Right lung (tissue), 5 donors: ENCODE results near the gene ADARB2. TPM values are rescaled to one million over a fixed set of nuclear protein-coding genes. Genes with fewer than 3 reads are reported as not detected.

Source experiments
- DNase-seq, 2 donors: peaks; one replicate each; pipeline ENCODE4 v3.0.0-alpha.2; 2013
- polyA plus RNA-seq, 5 donors: library from polyadenylated mRNA; unstranded; fragments of 120-200 nt; gene quantifications; one replicate each; pipeline versions ENCODE4 v1.2.1 to v1.2.3, GENCODE V29; 2013; ENCODE audit warnings: inconsistent platforms in 1 of 5, low replicate concordance in 1 of 5; ENCODE audit not compliant: insufficient read length in 5 of 5, insufficient read depth in 1 of 5

Gene ADARB2
- polyA plus RNA-seq, 5 donors = 0.34 to 0.78 (median 0.69) TPM

DNA sequence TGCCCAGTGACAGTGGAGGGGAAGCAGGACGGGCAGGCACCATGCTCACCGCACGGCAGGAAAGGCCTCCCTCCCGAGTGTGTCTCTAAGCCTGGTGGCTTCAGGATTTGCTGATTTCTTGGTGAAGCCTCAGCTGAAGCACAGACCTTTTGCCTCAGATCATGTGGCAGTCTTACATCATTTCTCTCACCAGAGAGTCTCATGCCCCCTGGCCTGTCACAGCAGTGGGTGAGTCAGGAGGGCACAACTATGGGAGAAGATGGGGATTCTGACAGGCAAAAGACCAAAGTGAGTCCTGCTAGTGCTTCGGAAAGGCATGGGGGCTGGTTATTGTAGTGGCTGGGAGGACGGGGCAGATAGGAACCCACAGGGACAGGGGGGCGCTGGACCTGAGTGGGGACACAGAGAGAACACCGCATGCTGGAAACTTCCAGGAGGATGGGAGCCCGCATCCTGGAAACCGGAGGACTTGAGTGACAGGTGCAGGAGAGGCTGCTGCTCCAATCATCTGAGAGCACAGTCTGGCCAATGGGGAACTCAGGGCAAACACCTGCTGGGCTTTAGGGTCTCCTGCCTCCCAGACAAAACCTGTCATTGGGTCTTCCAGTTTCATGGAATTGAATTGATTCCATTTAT, 166.8 kb downstream of the ADARB2 start:
- DNase-seq = no peak

DNA sequence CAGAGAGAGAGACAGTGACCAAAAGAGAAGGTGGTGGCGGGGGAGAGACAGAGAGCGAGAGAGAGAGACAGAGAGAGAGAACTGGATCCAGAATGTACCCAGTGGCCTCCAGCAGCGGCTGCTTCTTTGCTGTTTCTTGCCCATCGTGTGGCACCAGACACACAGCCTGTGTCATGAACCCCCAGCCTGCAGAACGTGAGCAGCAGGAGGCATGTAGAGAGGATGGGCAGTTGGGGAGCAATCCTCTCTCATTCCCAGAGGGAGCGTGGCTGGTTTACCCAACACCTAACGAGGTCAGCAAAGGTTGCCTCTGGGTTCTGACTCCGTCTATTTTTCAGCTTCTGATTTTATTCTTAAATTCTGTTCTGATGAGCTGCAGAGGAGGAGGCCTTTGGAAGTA, 168.1 kb downstream of the ADARB2 start:
- DNase-seq = no peak

DNA sequence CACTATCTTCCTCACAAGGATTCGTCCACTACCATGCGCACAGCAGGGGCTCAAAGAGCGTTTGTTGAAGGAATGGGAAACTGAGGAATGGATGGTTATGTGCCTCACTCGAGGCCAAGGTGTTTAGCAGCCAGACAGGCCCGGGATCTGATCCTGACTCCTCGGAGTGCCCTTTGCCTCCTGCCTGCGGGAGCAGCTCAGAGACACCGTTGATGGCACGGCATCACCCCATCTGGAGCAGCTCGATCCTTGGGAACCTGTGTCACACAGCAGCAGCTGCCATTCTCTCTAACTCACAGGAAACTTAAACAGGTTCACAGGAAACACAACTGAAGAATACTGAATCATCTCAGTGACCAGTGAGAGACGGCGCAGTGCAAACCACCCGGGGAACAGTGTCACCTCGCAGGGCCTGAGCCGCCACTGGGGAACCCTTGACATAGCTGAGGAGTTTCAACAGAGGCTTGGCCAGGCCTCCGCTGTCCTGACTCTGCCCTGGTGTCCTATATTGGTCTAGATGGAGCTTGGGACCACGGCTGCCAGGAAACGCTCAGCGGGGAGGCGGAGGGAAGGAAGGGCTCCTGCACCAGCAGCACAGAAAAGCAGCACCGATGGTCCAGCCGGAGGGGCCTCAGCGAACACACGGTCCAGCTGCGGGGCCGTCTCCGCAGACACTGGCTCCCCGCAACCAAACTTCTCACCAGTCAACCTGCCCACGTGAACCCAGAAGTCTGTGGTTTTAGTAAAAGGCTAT, 169.4 kb downstream of the ADARB2 start:
- DNase-seq = no peak

DNA sequence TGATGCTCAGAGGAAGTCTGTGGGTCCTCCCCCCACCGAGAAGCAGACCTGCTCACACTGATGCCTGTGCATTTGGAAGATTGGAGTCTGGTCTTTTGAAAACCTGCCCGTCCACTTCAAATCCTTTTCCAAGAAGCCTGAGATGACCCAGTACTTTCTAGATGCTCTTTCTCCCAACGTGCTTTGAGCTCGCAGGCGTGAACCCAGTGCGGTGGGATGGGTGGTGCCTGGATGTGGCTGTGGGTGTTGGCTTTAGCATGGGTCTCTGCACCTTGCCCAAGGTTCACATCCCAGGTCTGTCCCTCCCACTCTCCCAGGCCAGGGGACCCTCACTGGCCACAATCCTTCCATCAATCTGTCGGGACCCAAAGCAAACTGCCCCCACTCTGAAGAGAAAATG, 170.2 kb downstream of the ADARB2 start:
- no peak for DNase-seq

DNA sequence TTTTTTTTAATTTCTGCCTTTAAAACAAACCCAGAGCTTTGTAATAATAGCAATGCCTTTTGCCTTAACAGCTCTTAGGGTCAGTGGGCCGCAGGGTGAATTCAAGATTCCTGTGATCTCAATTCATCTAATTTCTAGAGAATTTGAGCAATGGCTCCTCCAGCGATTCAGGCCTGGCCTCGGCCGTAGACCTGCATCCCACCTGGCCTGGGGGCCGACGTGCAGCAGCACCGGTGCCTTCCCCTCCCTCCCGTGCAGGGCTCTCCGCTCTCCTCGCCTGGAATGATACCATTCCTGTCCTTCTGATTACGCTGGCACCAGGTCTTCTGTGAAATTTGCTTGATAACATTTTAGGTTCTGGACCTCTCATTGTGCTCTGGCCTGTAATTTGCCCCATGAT, 172.5 kb downstream of the ADARB2 start:
- no peak for DNase-seq

DNA sequence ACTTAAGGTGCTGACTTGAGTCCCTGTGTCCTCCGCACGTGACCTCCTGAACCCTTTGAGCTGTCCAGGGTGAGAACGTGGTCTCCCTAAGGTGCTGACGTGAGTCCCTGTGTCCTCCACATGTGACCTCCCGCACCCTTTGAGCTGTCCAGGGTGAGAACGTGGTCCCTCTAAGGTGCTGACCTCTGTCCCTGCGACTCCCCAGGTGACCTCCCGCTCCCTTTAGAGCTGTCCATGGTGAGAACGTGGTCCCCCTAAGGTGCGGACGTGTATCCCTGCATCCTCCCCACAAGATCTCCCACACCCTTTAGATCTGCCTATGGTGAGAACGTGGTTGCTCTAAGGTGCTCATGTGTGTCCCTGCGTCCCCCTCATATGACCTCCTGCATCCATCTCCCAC, 174.3 kb downstream of the ADARB2 start:
- DNase-seq = no peak

DNA sequence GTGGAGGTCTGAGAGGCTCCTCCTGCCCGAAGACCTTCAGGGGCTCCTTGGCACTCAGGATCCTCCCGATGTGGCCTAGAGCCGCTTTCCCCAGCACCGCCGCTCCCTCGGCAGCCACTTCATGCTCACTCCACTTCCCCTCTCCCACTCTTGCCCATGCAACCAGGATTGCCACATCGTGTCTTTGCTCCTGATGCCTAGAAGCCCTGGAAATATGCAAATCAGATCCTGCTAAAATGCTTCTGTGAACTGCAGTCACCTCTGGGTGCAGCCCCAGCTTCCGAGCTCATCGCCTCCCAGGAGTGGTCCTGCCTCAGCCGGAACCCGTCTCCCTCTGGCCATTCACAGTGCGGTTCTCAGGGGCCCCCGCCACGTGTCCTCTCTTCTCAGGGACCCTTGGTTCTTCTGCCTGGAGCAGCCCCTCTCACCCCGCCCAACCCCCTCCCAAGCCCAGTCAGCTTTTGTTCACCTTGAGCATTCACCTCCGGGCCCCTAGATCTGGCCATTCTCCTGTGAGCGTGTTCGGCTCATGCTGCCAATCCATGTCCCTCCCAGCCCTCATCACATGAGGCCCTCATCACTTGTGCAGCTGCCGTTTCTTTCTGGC, 175.5 kb downstream of the ADARB2 start:
- no peak for DNase-seq

DNA sequence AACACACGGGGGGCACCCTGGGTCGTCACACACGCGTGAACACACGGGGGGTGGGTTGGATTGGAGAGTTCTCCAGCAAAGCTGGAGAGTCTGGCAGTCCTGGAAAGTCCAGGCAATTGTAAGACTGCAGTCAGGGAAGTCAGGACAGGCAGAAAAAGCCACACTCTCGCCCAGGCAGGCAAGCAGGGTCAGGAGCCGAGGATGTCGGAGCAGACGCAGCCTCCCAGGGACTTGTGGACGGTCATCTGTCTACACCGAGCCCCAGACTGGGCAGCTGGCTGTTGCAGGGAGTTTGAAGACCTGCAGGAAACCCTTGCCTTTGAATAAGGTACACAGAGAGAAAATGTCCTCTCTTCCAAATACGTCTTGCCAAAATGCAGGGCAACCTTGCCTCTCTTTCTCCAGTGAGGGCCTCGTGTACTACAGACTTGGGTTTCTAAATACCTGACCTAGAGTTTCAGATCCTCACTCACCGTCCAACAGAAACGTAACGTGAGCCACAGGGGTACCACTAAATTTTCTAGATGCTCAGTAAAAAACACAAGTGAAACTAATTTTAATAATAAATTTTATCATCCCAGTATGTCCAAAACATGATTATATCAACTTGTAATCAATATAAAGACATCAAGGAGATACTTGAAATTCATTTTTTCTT, 176.7 kb downstream of the ADARB2 start:
- no peak for DNase-seq

DNA sequence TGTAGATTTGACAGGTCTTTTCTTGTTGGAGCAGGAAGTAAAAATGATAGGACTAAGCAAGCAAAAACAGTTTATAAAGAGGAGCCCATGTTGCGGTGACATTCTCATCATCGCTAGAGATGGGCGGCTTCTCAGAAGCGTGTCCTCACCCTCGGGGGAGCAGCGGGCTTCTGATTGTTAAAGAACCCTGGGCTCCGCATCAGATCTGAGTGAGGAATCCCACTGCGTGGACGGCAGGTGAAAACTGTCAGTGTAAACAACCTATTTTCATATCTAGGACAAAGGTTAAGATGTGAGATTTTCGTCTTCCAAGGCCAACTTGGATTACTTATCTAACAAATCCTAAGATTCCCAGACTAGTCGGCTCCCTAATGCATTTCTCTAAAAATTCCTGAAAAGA, 177.6 kb downstream of the ADARB2 start:
- no peak for DNase-seq

DNA sequence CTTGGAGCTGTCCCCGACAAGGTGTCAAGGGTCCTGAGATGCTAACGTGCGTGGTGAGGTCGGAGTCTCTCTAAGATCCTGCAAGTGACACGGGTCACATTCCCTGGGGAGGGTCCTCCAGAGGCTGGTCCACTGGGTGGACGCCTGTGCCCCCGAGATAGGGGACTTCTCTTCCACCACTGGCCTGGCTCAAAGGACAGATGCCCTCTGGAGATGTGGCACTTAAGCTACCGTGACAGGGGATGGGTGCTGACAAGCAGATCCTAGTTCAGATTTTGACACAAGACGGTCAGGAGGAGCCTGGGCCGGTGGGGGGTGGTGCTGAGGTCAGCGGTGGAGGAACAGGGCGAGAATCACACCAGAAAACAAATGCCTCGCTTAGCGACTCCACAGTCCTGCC, 178.0 kb downstream of the ADARB2 start:
- DNase-seq = no peak

DNA sequence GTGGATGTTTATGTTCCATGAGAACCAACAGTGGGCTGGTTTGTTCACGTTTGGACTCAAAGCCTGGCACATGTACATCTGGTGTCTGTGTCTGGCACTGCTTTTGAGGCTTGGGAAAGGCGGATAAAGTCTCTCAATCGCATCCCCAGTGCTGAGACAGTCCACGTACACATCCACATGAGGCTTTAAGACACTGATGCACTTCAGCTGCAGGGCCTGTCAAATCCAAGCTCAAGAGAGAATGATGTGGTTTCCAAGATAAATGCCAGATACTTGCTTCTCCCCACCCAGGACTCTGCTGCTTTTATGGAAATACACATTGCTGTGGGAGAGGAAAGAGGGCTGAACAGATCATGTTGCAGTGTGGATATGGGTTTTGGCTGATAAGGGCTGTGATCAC, 178.4 kb downstream of the ADARB2 start:
- DNase-seq = no peak

DNA sequence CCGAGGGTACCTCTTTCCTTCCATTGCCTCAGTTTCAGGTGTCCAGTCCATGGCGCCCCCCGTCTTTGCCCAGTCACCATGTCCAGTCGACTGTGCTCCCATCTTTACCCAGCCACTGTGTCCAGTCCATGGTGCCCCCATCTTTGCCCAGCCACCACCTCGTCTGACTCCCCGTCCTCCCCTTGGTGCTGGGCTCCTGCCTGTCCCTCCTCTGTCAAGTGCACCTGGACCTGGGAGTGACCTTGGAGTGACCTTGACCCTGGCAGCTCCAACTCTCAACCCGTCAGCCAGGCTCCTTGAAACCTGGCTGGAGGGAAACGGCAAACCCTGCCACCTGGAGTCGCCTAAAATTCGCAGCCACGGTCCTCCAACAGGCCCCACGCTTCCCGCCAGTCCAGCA, 180.2 kb downstream of the ADARB2 start:
- no peak for DNase-seq

DNA sequence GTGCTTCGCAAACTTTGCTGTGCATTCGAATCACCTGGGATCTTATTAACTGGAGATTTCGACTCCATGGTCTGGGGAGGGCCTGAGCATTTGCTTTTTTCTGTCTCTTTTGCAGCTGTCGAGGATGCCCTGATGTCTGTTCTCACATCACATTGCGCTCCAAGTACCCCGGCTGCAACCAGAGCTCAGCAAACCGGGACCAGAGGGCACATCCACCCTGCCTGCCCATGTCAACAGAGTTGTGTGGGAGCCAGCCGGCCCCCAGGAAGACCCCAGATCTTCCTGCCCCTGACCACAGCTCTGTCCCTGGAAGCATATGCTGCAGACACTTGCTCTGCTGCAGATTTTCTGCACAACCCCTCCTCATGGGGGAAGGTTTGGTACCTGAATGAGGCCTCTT, 180.8 kb downstream of the ADARB2 start:
- DNase-seq = no peak

DNA sequence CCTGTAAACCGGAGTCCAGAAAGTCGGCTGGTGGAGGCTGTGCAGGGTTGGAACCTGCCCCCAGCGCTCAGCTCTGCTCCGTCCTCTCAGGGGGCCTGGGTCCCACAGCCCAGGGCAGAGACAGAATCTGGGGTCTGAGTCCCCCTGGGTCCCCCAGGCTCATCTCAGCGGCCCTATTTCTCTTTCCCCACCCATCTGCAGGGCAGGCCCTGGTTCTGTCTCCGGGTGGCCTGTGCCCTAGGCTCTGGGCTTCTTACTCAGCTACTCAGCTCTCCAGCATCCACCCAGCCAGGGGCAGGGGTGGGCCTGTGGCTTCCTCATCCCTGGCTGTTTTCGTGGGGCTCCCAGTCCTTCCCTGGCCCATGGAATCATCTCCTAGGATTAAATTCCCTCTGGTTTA, 183.4 kb downstream of the ADARB2 start:
- no peak for DNase-seq

DNA sequence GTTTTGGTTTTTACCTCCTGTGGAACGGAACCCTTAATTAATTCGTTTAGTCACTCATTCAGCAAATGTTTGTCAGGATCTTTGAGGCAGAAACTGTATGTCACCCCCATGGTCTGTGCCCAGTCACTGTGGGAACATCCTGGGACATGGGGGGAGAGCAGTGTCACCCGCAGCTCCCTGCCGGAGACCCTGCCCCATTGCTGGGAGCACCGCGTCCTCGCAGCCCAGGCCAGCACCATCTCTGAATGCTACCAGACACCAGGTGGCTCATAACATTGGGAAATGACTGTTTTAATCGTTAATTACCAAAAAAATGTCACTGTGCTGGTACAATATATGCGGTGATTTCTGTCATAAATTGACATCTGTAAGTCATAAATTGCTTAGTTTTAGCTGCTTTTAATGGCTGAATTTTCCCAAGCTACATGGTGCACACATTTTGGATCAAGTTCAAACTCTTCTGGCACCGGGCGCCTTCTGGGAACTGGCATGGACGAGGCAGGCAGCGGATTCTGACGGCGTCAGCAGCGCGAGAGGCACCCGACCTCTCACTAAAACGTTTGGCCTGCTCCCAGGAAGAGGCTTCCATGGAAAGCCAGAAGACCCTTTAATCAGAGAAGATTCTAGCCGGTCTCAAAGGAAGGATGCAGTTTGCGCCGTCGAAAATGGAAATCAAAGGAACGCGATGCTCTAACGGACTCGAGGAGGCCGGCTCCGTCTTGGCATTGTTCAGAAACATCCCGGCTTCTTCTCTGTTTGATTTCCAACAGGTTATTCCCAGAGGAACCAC, 184.2 kb downstream of the ADARB2 start:
- DNase-seq = no peak

DNA sequence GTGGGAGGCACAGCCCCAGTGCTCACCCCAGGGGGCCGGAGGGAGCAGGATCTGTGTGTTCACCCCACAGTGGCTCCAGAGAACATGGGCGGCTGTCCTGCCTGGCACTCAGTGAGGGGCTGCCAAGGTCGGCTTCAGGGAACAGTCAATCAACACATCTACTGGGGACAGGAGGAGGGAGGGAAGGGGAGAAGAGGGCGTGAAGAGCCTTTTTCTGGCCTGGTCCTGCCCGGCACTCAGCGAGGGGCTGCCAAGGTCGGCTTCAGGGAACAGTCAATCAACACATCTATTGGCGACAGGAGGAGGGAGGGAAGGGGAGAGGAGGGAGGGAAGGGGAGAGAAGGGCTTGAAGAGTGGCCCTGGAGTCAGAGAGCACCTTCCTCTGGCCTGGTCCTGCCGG, 184.9 kb downstream of the ADARB2 start:
- no peak for DNase-seq

DNA sequence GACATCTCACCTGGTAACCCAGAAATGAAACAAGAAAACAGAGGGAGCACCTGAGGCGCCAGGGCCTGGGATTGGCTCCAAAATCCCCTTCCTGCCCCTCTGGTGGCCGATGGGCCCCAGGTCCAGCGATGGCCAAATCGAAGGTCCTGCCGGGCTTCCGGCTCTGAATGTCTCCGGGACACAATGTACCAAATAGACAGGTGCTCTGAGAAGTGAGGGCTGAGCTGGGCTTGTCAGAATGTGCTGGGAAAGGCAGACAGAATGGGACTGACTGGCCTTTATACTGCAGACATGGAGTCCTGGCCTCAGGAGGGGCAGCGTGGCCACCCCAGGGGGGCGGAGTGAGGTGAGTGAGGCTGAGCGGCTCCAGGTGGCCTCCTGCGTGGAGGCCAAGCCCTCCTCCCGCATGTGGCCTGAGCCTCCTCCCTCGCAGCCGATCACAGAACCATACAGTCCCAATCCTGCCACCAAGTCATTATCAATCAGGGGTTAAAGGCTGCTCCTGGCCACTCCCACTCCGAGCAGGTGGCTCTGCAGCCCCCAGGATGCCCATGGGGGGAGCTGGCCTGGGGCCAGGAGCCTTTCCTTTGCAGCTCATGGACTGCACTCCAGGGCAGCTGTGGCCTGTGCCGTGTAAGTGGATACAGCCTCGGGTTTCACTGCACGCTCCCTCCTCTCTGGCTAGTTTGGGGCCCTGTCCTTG, 185.5 kb downstream of the ADARB2 start:
- DNase-seq = no peak

DNA sequence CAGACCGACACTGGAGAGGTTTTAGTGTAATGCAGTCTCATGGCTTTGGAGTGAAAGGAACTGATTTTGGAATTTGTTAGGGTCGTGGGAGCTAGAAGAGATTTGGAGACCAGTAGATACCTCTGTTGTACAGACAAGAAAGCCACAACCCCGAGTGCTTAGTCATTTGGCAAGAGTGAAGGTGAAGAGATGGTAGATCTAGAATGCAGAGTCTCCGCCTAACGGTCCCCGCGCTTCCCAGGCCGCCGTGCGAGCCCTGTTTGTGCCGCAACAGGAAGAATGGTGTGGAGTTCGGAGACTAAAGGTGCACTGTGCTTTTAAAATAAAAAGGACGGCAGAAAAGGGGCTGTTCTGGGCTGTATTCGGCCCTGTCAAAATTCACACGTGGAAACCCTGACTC, 186.7 kb downstream of the ADARB2 start:
- DNase-seq = no peak

DNA sequence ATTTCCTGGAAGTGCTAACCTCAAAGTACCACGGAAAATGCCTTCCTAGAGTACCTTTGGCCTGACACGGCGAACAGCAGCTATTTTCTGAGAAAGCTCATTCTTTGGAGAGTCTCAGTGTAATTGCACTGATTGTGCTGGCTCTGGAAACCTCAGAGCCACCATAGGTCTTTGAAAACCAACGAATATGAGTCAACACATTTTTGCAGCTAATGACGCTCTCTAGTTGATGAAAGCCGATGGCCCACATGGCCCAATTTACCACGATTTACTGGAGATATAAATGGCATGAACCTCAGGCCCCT, 187.1 kb downstream of the ADARB2 start:
- no peak for DNase-seq

DNA sequence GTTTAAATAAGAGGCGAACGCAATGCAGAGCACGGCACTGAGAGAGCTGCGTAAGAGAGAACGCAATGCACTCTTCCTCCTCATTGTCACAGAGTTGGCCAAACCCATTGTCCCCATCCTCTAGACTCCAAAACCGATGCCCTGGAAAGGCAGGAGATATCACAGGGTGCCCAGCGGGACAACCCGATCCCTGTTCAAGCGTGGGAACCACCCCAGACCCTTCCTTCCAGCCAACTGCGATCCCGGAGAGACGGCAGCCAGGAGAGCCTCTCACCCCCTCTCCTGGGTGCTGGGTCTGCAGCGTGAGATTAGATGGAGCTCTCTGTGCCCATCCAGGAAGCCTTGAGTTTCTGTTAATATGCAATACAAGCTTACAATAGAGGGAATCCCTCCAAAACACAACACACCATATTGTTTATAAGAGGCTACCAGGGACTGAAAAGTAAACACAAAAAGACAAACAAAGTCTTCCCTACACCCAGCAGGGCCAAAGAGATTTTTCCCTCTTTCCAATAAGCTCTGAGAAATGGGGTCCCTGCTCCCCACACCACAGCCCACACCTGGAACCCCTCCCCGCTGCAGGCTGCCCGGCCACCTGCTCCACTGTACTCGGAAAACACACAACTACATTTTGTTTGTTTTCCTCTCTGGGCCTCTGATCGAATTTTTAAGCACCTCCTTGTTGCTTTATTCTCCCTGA, 187.6 kb downstream of the ADARB2 start:
- DNase-seq = no peak

DNA sequence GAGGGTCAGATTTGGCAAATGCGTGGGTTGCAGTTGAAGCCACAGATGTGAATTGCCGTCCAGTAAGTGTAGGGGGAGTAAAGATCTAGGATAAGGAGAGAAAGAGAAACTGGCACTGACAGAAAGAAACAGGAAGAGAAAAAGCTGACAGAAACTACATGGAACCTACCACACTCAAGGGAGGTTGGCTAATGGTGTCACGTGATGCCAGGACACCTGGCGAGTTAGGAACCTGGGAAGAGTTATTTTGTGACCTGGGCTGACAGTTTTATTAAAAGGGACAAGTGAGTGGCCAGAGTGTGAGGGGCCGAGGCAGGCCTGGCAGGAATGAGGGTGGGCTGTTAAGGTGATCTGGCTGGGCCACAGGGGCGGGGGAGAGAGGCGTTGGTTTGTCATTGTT, 188.7 kb downstream of the ADARB2 start:
- no peak for DNase-seq
